T1000 (cell line): Measurements from ENCODE around the gene ARL2BP.

Experiments
- DNase-seq: peaks from one replicate; lab custom pipeline; 2025; ENCODE audit warnings: mixed read lengths; lab: John Stamatoyannopoulos, UW

The ARL2BP gene

GRCh38 chr16:57235128-57236021 is 9.7 kb upstream of the ARL2BP start:
- DNase-seq, result peak; percentile 52

DNA sequence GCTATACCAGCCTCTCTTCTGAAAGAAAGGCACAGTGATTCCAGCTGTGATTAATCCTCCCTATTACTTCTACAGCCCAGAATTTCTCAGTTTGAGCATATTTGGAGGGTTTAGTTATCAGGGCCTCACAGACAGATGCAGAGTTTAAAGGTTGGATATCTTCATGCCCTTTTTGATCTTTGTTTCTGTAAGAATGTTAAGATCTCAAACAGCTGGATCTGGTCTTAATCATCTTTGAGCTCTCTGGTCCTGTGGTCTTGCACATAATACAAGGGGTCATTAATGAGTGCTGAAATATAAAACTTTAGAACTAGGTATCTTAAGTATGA is 9.1 kb upstream of the ARL2BP start:
- DNase-seq, result no peak

GRCh38 chr16:57238682-57239081 is 6.4 kb upstream of the ARL2BP start:
- DNase-seq, result no peak

DNA sequence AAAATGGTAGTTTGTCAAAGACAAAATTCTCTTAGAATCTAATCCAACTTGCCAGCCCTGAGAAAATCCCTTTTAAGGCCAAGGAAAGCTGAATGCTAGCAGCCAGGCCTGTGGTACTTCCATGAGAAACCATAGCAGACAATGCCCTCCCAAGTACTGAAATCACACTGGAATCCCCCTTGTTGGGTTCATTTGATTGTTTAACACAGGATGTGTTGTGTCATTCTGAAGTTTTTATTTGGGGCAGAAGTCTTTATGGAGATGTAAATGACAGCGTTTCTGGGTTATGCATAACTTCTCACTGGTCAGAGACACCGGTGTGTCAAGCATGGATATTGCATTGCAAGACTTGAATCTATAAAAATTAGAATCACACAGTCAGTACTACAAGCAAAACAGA is 6.0 kb upstream of the ARL2BP start:
- DNase-seq, result no peak

DNA sequence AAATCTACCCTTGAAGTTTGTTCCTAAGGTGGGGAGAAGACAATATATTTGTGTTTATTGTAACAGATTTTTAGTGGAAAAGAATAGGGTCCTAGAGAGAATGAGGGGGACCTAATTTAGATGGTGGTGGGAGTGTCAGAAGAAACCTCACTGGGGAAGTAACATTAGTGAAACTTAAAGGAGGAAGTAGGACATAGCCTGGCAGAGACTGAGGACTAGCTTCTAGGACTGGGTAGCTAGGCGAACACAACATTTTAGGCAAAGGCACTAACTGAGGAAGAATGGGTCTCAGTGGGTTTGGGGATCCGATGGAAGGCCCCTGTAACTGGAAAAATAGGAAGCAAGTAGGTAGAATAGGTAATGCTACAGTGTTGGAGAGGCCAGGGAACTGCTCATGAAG is 4.2 kb upstream of the ARL2BP start:
- no peak for DNase-seq

DNA sequence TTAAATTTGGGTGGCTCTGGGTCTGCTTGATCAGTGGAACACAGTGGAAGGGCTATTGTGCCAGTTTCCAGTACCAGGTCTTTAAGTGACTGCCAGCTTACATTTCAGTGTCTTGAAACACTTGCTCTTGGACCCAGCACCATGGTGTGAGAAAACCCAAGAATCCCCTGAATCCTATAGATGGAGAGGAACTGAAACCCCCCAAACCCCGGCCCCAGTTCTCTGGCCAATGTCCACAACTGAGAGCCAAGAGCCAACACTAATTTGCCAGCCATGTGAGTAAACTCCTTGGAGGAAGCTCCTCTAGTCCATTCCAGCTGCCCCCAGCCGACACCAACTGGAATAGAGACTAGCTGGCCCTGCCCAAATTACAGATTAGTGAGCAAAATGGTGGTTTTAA is 2.4 kb upstream of the ARL2BP start:
- DNase-seq, result no peak

GRCh38 chr16:57244463-57244766 is 644 bp upstream of the ARL2BP start:
- DNase-seq, result no peak

GRCh38 chr16:57245472-57246113 is 534 bp downstream of the ARL2BP start:
- no peak for DNase-seq

GRCh38 chr16:57251352-57251751 is 6.3 kb downstream of the ARL2BP start:
- DNase-seq, result no peak

GRCh38 chr16:57252148-57252721 is 7.2 kb downstream of the ARL2BP start:
- DNase-seq, result no peak

DNA sequence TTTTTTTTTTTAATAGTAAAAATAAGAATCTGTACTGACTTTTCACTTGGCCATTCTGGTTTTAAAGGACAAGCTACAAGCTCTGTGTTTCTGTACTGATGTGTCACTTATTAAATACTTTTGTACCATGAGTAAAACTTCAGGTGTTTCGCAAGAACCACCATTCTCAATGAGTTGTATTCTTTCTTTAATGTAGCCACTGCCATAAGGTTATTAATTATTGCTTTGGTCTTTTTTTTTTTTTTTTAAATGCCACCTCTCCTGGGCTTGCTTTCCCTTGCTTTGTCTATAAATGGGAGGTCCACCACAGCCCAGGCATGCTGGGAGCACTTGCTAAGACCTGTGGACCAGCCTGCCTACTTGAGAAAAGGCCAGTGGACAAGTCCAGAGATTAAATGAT is 8.4 kb downstream of the ARL2BP start:
- DNase-seq, result no peak

DNA sequence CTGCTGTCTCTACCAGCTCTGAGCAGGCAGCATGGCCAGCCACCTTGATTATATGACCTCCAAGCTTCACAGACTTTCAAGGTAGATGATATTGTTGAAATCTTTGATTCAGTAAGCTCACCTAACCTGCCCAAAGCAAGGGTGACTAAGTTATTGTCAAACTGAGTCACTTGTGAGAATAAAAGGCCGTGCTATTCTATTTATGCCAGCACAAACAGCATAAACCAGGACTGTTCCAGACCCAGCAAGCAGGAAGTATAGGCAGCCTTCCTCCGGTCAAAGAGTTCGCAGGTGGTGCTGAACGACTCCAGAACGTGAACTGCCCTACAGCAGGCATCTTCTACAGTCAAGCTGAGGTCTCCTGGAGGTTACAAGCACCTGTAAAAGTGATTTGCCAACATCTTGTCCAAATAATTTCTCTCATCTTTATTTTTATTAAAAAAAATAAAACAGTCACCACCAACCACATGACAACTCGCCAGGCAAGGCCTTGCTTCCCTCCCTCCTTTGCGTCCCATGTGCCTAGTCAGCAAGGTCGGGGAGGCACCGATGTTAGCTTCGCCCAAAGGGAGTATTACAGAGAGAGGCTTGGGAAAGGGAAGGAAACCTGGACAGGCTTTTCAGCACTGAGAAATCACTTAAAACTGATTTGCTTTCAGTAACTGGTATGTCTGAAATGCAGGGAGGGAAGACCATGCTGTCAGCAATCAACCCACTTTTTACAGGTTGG is 10.8 kb downstream of the ARL2BP start:
- no peak for DNase-seq

- no peak for DNase-seq
These were observed 11.7 kb downstream of the ARL2BP start for GRCh38 chr16:57256601-57257395.

- no peak for DNase-seq
These were observed 12.5 kb downstream of the ARL2BP start for GRCh38 chr16:57257455-57258070.

GRCh38 chr16:57258226-57258909 is 13.3 kb downstream of the ARL2BP start:
- DNase-seq, result no peak

GRCh38 chr16:57258910-57259475 is 13.9 kb downstream of the ARL2BP start:
- DNase-seq, result no peak

DNA sequence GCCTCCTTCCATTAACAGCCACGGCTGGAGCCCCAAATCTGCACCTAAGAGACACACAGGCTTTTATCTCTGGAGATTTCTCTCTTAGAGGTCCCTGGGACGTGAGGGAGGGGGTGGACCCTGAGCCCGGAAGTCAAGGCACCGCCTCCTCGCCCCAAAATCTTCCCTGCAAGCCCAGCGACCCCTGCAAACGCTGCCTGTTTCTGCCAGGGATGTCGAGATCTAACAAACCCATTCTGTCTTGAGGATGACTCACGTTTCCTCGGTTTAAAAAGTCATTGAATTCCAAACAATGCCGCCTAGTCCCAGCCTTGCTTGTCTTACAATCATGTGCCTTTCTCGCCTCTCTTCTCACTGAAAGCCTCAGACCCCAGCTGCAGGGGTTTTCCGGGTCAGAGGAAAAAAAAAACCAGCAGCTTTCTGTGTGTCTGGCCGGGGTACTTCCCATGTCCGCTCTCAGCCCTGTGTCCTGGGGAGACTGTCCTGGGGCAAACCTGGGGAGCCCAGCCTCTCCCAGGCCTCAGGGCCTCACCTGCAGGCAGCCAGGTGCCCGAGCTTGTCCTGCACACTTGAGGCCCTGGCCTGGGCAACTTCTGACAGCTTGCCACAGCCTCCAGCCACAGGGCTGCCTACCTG is 15.4 kb downstream of the ARL2BP start:
- DNase-seq, result no peak

GRCh38 chr16:57261806-57262205 is 16.7 kb downstream of the ARL2BP start:
- DNase-seq, result no peak

- DNase-seq, result no peak
These were observed 17.9 kb downstream of the ARL2BP start for GRCh38 chr16:57262841-57263540.
